ENCODE results near the gene TENT4B.

TENT4B gene

DNA sequence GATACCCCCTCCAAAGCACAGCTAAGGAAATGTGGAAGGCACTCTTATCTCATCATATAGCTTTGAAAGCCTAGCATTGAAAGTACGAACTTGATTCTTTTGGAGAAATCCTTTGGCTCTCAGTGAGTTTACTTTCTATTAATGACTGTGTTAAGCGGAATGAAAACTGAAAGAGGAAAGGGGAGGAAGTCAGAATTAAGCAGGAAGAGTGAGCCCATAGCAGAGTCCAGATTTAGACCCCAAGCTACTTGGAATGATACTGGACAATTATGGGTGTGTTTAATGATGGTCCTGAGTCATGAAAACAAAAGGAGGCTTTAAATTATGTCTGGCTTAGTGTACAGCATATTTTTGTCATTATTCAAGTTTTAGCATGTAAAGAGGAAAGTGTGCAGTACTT, 42.2 kb downstream of the TENT4B start:
- Histone ChIP-seq H3K27me3 (no peaks in the 10 kb centered on the region), H3K9me3 (no peaks in the 10 kb centered on the region), H3K36me3 (no peaks in the 10 kb centered on the region), H3K4me1 (no peaks in the 10 kb centered on the region), H3K4me3 (ENCODE audit: low read depth, low read length) (no peak overlapping the region)
- no peak for DNase-seq
- TF ChIP-seq, protein P1, sequence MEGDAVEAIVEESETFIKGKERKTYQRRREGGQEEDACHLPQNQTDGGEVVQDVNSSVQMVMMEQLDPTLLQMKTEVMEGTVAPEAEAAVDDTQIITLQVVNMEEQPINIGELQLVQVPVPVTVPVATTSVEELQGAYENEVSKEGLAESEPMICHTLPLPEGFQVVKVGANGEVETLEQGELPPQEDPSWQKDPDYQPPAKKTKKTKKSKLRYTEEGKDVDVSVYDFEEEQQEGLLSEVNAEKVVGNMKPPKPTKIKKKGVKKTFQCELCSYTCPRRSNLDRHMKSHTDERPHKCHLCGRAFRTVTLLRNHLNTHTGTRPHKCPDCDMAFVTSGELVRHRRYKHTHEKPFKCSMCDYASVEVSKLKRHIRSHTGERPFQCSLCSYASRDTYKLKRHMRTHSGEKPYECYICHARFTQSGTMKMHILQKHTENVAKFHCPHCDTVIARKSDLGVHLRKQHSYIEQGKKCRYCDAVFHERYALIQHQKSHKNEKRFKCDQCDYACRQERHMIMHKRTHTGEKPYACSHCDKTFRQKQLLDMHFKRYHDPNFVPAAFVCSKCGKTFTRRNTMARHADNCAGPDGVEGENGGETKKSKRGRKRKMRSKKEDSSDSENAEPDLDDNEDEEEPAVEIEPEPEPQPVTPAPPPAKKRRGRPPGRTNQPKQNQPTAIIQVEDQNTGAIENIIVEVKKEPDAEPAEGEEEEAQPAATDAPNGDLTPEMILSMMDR (IDR thresholded peaks at IDR 0.05; ENCODE audit: low read depth, low read length), result no peak

DNA sequence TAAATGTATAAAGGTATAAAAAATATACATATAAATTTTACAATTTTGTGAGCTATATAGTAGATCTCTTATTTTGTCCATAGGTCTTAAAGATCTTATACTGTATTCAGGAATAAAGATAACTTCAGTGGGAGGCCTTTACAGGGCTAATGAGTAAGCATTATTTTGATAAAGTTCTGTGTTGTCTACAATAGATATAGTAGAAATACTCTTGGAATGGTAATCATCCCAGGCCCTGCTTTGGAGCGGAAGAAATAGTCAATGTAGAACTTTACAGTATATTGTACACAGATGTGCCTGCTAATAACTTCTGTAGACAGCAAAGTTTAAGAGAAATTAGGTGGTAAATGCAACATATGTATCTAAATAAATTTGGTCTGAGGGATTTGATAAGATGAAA, 42.6 kb downstream of the TENT4B start:
- Histone ChIP-seq H3K4me3 (ENCODE audit: low read depth, low read length) (no peak overlapping the region), H3K4me1 (no peaks in the 10 kb centered on the region), H3K9me3 (no peaks in the 10 kb centered on the region), H3K36me3 (no peaks in the 10 kb centered on the region), H3K27me3 (no peaks in the 10 kb centered on the region)
- DNase-seq, result no peak
- TF ChIP-seq, protein P1 (IDR thresholded peaks at IDR 0.05; ENCODE audit: low read depth, low read length), result no peak

DNA sequence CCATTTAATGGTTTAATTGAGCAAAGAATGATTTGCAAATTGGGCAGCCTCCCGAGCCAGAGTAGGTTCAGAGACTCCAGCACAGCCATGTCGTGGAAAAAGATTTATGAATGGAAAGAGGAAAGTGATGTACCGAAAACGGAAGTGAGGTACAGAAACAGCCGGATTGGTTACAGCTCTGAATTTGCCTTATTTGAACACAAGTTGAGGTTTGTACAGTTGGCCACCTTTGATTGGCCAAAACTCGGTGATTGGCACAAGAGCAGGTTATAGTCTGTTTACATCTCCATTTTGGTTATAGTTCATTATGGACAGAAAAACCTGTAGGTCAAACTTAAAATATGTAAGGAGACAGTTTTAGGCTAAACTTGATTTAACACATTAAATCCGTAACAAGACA, 44.5 kb downstream of the TENT4B start:
- Histone ChIP-seq H3K9me3 (no peaks in the 10 kb centered on the region), H3K27me3 (no peaks in the 10 kb centered on the region), H3K36me3 (no peaks in the 10 kb centered on the region), H3K4me1 (no peaks in the 10 kb centered on the region), H3K4me3 (ENCODE audit: low read depth, low read length) (no peak overlapping the region)
- TF ChIP-seq, protein P1 (IDR thresholded peaks at IDR 0.05; ENCODE audit: low read depth, low read length), result no peak
- DNase-seq, result no peak

DNA sequence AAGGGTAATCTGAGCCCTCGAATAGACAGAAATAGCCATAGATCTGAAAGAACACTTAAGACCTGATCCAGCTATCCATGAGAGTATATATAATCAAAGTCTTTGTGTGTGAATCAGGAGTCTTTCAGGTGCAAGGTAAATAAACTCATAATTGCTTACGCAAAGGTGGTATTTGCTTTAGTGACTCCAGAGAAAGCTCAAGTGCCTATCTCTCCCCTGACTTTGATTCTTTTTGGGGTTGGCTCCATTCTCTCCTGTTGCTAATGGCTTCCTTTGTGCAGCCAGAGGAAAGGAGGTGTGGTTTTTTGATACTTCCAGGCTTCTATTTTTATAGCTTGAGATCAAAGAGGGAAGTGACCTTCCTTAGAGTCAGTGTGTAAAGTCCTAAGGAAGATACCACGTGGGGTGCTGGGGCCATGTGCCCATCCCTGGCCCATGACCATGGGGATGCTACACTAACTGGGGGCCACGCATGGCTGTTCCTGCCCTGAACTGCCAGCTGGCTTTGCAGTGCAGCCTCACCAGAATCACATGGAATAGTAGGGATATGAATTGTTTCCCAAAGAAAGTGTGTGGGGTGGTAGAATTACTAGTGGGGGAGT, 45.8 kb downstream of the TENT4B start:
- DNase-seq, result no peak

DNA sequence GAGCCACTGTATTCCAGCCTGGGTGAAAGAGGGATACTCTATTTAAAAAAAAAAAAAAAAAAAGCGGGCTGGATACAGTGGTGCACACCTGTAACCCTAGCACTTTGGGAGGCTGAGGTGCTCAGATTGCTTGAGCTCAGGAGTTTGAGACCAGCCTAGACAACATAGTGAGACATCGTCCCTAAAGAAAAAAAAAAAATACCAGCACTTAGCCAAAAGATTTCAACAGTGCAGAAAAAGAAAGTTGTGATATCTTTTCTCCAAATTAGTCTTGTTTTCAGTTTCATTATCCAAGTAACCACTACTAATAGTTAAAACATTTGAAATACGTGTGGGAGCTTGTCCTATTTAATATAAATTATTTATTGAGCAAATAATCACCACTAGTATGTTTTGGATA, 48.7 kb downstream of the TENT4B start:
- Histone ChIP-seq H3K36me3 (no peaks in the 10 kb centered on the region), H3K4me3 (ENCODE audit: low read depth, low read length) (no peak overlapping the region), H3K9me3 (no peaks in the 10 kb centered on the region), H3K4me1 (no peaks in the 10 kb centered on the region), H3K27me3 (no peaks in the 10 kb centered on the region)
- TF ChIP-seq, protein P1 (IDR thresholded peaks at IDR 0.05; ENCODE audit: low read depth, low read length), result no peak
- DNase-seq, result no peak

More for the DNA sequence above, 45.8 kb downstream of the TENT4B start:
- Histone ChIP-seq H3K4me1 (no peaks in the 10 kb centered on the region), H3K4me3 (ENCODE audit: low read depth, low read length) (no peak overlapping the region), H3K27me3 (no peaks in the 10 kb centered on the region), H3K9me3 (no peaks in the 10 kb centered on the region), H3K36me3 (no peaks in the 10 kb centered on the region)
- TF ChIP-seq, protein P1 (IDR thresholded peaks at IDR 0.05; ENCODE audit: low read depth, low read length), result no peak

DNA sequence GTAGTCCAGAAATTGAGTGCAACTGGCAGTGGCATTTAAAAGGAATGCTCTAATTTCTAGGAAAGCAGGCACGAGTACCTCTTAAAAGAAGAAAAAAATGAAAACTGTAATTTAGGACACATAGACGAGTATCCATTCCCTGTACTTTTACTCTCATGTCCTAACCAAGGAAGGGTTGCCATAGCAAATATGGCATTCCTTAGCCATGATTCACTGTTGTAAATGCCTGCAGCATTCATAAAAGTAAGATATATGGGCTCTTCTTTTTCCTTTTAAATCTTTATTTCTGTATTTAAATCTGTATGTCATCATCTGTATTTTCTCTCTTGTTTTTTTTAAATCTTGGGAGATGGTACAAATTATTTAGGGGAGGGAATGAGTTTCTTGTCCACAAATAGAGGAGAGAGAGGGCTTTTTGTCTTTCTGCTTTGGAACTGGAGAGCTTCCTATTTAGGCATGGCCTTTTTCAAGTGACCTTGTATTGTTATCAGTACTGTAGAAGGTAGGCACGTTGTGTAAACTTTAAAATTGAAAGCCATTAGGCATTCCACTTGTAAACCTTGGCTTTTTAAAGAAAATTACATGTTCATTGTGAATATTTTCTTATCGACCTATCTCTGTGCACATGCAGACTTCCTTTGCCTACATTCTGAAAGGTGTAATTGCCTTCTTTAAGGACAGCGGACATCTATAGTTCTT, 50.0 kb downstream of the TENT4B start:
- no peak for DNase-seq
- Histone ChIP-seq H3K36me3 (no peaks in the 10 kb centered on the region), H3K27me3 (no peaks in the 10 kb centered on the region), H3K4me1 (no peaks in the 10 kb centered on the region), H3K4me3 (ENCODE audit: low read depth, low read length) (no peak overlapping the region), H3K9me3 (no peaks in the 10 kb centered on the region)
- TF ChIP-seq, protein P1 (IDR thresholded peaks at IDR 0.05; ENCODE audit: low read depth, low read length), result no peak
